HG02970 (cell line): Measurements from ENCODE around the gene MB21D2.

Experiments
- ATAC-seq: cut with Tn5 transposase; IDR thresholded peaks from one replicate; pipeline ENCODE4 v1.9.1; 2021; ENCODE audit warnings: mild to moderate bottlenecking, moderate library complexity, moderate number of reproducible peaks; ENCODE audit not compliant: unreplicated experiment, low FRiP score

The MB21D2 gene

GRCh38 chr3:192927016-192927415 lies 9.4 kb upstream of the MB21D2 start:
- no peak for ATAC-seq

- ATAC-seq, result no peak
These were observed 6.1 kb upstream of the MB21D2 start for GRCh38 chr3:192923731-192924130.

- ATAC-seq, result no peak
These were observed 4.1 kb upstream of the MB21D2 start for GRCh38 chr3:192921793-192922192.

- no peak for ATAC-seq
These were observed 2.8 kb upstream of the MB21D2 start for GRCh38 chr3:192920411-192920810.

- no peak for ATAC-seq
These were observed 2.2 kb upstream of the MB21D2 start for GRCh38 chr3:192919901-192920300.

- no peak for ATAC-seq
These were observed 576 bp upstream of the MB21D2 start for GRCh38 chr3:192918275-192918588.

GRCh38 chr3:192917028-192917403 lies 640 bp downstream of the MB21D2 start:
- no peak for ATAC-seq

- ATAC-seq, result no peak
These were observed 1.2 kb downstream of the MB21D2 start for GRCh38 chr3:192916371-192917027.

- ATAC-seq, result no peak
These were observed 1.9 kb downstream of the MB21D2 start for GRCh38 chr3:192915722-192916121.

- no peak for ATAC-seq
These were observed 2.4 kb downstream of the MB21D2 start for GRCh38 chr3:192915304-192915703.

- ATAC-seq, result no peak
These were observed 2.8 kb downstream of the MB21D2 start for GRCh38 chr3:192914848-192915247.

GRCh38 chr3:192913540-192913939 lies 4.1 kb downstream of the MB21D2 start:
- ATAC-seq, result no peak

GRCh38 chr3:192911293-192911692 lies 6.4 kb downstream of the MB21D2 start:
- ATAC-seq, result no peak

GRCh38 chr3:192907784-192908183 lies 9.9 kb downstream of the MB21D2 start:
- ATAC-seq, result no peak

GRCh38 chr3:192906940-192907339 lies 10.7 kb downstream of the MB21D2 start:
- ATAC-seq, result no peak

GRCh38 chr3:192905980-192906678 lies 11.5 kb downstream of the MB21D2 start:
- ATAC-seq, result no peak

GRCh38 chr3:192904632-192905289 lies 12.9 kb downstream of the MB21D2 start:
- no peak for ATAC-seq

- no peak for ATAC-seq
These were observed 15.1 kb downstream of the MB21D2 start for GRCh38 chr3:192902549-192902948.

- no peak for ATAC-seq
These were observed 16.2 kb downstream of the MB21D2 start for GRCh38 chr3:192901435-192901834.

GRCh38 chr3:192899540-192899982 lies 18.1 kb downstream of the MB21D2 start:
- no peak for ATAC-seq

GRCh38 chr3:192897005-192897404 lies 20.7 kb downstream of the MB21D2 start:
- ATAC-seq, result no peak

- no peak for ATAC-seq
These were observed 21.4 kb downstream of the MB21D2 start for GRCh38 chr3:192896208-192896607.
